OCI-LY7 (cell line): ENCODE data around the gene IFT43. TPM values are rescaled to one million over a fixed set of nuclear protein-coding genes. Genes with fewer than 3 reads are reported as not detected.
A peak's percentile ranks its signal among the peaks of the same experiment; 100 is the strongest.

Experiments used
- BruUV-seq: library from RNA; stranded (reverse); fragments of 400-500 nt; replicated peaks from 2 replicates; lab custom pipeline; 2021; lab: Mats Ljungman, UMichigan
- CTCF ChIA-PET: fragments of 300-600 bp; sonication (Branson Sonifier 250); formaldehyde crosslinking; loops from one replicate; lab custom pipeline; 2022; ENCODE audit warnings: antibody characterized with exemption; ENCODE audit not compliant: unreplicated experiment; lab: Charles Lee
- POLR2A ChIA-PET: fragments of 300-600 bp; sonication (Branson Sonifier 250); formaldehyde crosslinking; loops from one replicate; lab custom pipeline; 2022; ENCODE audit warnings: antibody characterized with exemption; lab: Charles Lee
- DNase-seq: peaks from one replicate; pipeline ENCODE4 v3.0.0-alpha.2; 2015; ENCODE audit warnings: low spot score
- H2AFZ ChIP-seq: fragments of 200-600 bp; sonication (generic), shearing (Covaris generic); 2 replicates; pipeline ENCODE4 v1.6.1; 2014; ENCODE audit warnings: mild to moderate bottlenecking, antibody characterized with exemption, low read length, moderate library complexity
- H3K27ac ChIP-seq: fragments of 200-600 bp; sonication (generic); 2 replicates; pipeline ENCODE4 v1.5.1; 2014; ENCODE audit warnings: mixed run types, low read depth, mild to moderate bottlenecking, moderate library complexity, low read length, inconsistent platforms; ENCODE audit not compliant: poor library complexity, severe bottlenecking
- H3K36me3 ChIP-seq: fragments of 200-600 bp; sonication (generic); 2 replicates; pipeline ENCODE4 v1.6.1; 2014; ENCODE audit warnings: mild to moderate bottlenecking, antibody characterized with exemption, low read length, moderate library complexity, mixed read lengths; ENCODE audit not compliant: insufficient read depth
- H3K4me1 ChIP-seq: fragments of 200-600 bp; sonication (generic); 2 replicates; pipeline ENCODE4 v1.5.1; 2014; ENCODE audit warnings: mild to moderate bottlenecking, low read length; ENCODE audit not compliant: insufficient read depth, poor library complexity, severe bottlenecking
- H3K4me2 ChIP-seq: fragments of 200-600 bp; sonication (generic); 2 replicates; pipeline ENCODE4 v1.6.1; 2014; ENCODE audit warnings: mild to moderate bottlenecking, low read length
- H3K4me3 ChIP-seq: fragments of 200-600 bp; sonication (generic); 2 replicates; pipeline ENCODE4 v1.5.1; 2014; ENCODE audit warnings: mild to moderate bottlenecking, low read depth, low read length; ENCODE audit not compliant: poor library complexity, severe bottlenecking
- H3K79me2 ChIP-seq: fragments of 200-600 bp; sonication (generic); 2 replicates; pipeline ENCODE4 v1.6.1; 2016; ENCODE audit warnings: low read depth, mild to moderate bottlenecking, low read length, moderate library complexity, mixed read lengths; ENCODE audit not compliant: insufficient read depth
- H3K9me2 ChIP-seq: fragments of 200-600 bp; sonication (generic); 2 replicates; pipeline ENCODE4 v1.6.1; 2016; ENCODE audit warnings: mild to moderate bottlenecking, low read length, mixed read lengths; ENCODE audit not compliant: insufficient read depth
- H3K9me3 ChIP-seq: fragments of 200-600 bp; sonication (generic); 2 replicates; pipeline ENCODE4 v1.6.1; 2014; ENCODE audit warnings: mild to moderate bottlenecking, mixed run types, low read length, mixed read lengths
- H4K20me1 ChIP-seq: fragments of 200-600 bp; sonication (generic); 2 replicates; pipeline ENCODE4 v1.6.1; 2014; ENCODE audit warnings: mild to moderate bottlenecking, antibody characterized with exemption, low read length, moderate library complexity, mixed read lengths; ENCODE audit not compliant: insufficient read depth
- CTCF ChIP-seq: fragments of 200-600 bp; sonication (generic); conservative IDR thresholded peaks from 2 replicates; pipeline ENCODE4 v1.5.1; 2014; ENCODE audit warnings: mild to moderate bottlenecking, antibody characterized with exemption, low read length, moderate library complexity, mixed read lengths
- EZH2phosphoT487 ChIP-seq: fragments of 200-600 bp; sonication (generic); IDR thresholded peaks from 2 replicates; pipeline ENCODE4 v1.6.1; 2018; ENCODE audit warnings: low read depth, borderline replicate concordance, mild to moderate bottlenecking, mixed run types, antibody characterized with exemption, low read length, moderate library complexity, mixed read lengths
- intact Hi-C: fragments of 100-400 bp; cut with micrococcal nuclease; formaldehyde crosslinking; loops from one replicate; pipeline ENCODE4 v1.10.0; 2022; ENCODE audit not compliant: unreplicated experiment
- total RNA-seq, 2 experiments: library from RNA; depleted of rRNA in 1 of 2; stranded (reverse); fragments of >200 nt in 1 of 2; shearing (Covaris generic) in 1 of 2; gene quantifications; 2 replicates each; pipeline ENCODE4 v1.2.3, GENCODE V29; 2014 to 2022

Gene IFT43
- total RNA-seq, 2 experiments from 2014 or later, result 9.3 to 13.6 TPM

GRCh38 chr14:76053572-76054355 is 68.2 kb downstream of the IFT43 start:
- Histone ChIP-seq H2AFZ (no peak overlapping the region), H3K4me2 (no peak overlapping the region), H4K20me1 (no peaks in the 10 kb centered on the region), H3K9me2 (no peaks in the 10 kb centered on the region), H3K4me3 (no peak overlapping the region), H3K36me3 (no peaks in the 10 kb centered on the region), H3K9me3 (no peaks in the 10 kb centered on the region), H3K27ac (no peak overlapping the region), H3K4me1 (no peaks in the 10 kb centered on the region), H3K79me2 (no peaks in the 10 kb centered on the region)
- DNase-seq, result no peak
- ChIA-PET POLR2A (no interaction called here), CTCF (no interaction called here)
- intact Hi-C loops, result no loop called here
- no TSS peak for BruUV-seq
- no peak for TF ChIP-seq CTCF
- TF ChIP-seq EZH2phosphoT487, result no peak

DNA sequence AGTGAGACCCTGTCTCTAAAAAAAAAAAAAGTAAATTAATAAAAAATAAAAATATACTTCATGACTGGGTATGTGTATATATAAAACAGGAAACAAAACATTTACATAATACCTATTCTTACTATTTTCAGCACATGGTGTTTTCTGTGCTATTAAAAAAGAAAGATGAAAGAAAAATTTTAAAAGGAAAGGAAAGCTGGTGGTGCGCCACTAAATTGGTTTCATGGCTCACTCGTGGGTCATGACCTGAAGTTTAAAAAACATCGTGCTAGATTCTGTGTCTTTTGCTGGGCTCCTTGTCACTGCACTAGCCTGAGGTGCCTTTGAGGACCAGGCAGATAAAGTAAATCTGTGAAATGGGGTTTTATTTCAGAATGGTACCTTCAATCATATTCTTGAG is 69.8 kb downstream of the IFT43 start:
- no TSS peak for BruUV-seq
- Histone ChIP-seq H3K4me3 (no peak overlapping the region), H3K9me3 (no peaks in the 10 kb centered on the region), H3K27ac (no peak overlapping the region), H3K79me2 (no peaks in the 10 kb centered on the region), H3K9me2 (no peaks in the 10 kb centered on the region), H3K4me2 (no peak overlapping the region), H3K36me3 (no peaks in the 10 kb centered on the region), H4K20me1 (no peaks in the 10 kb centered on the region), H3K4me1 (no peaks in the 10 kb centered on the region), H2AFZ (no peak overlapping the region)
- CTCF ChIA-PET, result no interaction called here
- no peak for DNase-seq
- TF ChIP-seq EZH2phosphoT487, result no peak
- TF ChIP-seq CTCF, result no peak
- intact Hi-C loops, result no loop called here
- POLR2A ChIA-PET, result interaction anchor here (0.7 kb wide), 1 partner anchor 652 kb away, joined by 3 read pairs; no protein-coding TSS in a partner anchor

DNA sequence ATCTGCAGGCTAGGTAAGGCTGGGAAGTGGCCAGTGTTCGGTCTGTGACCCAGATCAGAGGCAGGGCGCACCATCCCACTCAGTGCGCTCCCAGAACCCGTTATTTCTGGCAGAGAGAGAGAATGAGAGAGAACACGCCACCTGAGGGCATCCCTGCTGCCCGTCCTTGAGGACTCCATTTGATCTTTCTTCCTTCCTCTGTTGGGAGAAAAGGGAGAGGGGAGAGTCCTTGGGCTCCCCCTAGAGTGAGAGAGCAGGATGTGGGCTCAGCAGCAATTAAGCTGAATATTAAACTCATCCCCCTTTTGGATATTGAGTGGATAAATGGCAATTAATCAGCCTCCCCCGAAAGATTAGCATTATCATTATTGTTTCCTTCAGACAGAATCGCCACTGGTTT is 70.6 kb downstream of the IFT43 start:
- CTCF ChIA-PET, result no interaction called here
- DNase-seq, result peak; percentile 8
- intact Hi-C loops, result no loop called here
- POLR2A ChIA-PET, result no interaction called here
- Histone ChIP-seq H3K9me2 (no peaks in the 10 kb centered on the region), H3K9me3 (no peaks in the 10 kb centered on the region), H3K36me3 (no peaks in the 10 kb centered on the region), H3K4me1 (no peaks in the 10 kb centered on the region), H3K27ac (no peak overlapping the region), H2AFZ (no peak overlapping the region), H4K20me1 (no peaks in the 10 kb centered on the region), H3K4me2 (no peak overlapping the region), H3K79me2 (no peaks in the 10 kb centered on the region), H3K4me3 (no peak overlapping the region)
- TF ChIP-seq EZH2phosphoT487 (no peak), CTCF (peak; percentile 72)
- no TSS peak for BruUV-seq
